ENCODE measurements around the gene CBLN2. TPM values are rescaled to one million over a fixed set of nuclear protein-coding genes. Genes with fewer than 3 reads are reported as not detected.

CBLN2 gene
- not detected for total RNA-seq (2021; ENCODE audit: unreplicated experiment)
- polyA plus RNA-seq (2012) = not detected in 2 replicates
- not detected for Bru-seq, nascent RNA
- not detected for BruChase-seq, experiment 1, labeled RNA remaining after a 6-hour chase
- not detected for BruChase-seq, experiment 2, labeled RNA remaining after a 2-hour chase
- long read RNA-seq = 0 reads

GRCh38 chr18:72544092-72544886 is at the start of gene CBLN2:
Gene CBLN2, minus strand, starts transcription at chr18:72544342. Its CDS starts 2,182 bp downstream, at chr18:72542160.
- H2AFZ ChIP-seq (ENCODE audit: low read depth, low read length, poor library complexity, severe bottlenecking) = no peak within 1 kb of the TSS
- no peak within 1 kb of the TSS for H3K4me3 ChIP-seq (replicated peaks in 1 of 2; ENCODE audit: low read depth in 1 of 2, low read length in 2 of 2)
- H4K20me1 ChIP-seq (ENCODE audit: insufficient read depth) = no peaks in the 10 kb centered on the region
- DNase-seq (ENCODE audit: low read depth, low spot score) = no peak
- H3K36me3 ChIP-seq (ENCODE audit: control insufficient read depth in 1 of 2, insufficient read depth in 2 of 2, low read length in 2 of 2) = no peaks in the 10 kb centered on the region
- ATAC-seq = no peak
- no peak within 1 kb of the TSS for H3K9ac ChIP-seq (ENCODE audit: low read length)
- no peaks in the 10 kb centered on the region for H3K4me1 ChIP-seq (ENCODE audit: control insufficient read depth in 1 of 2, insufficient read depth in 2 of 2, low read length in 2 of 2)
- H3K9me2 ChIP-seq (ENCODE audit: insufficient read depth) = no peaks in the 10 kb centered on the region
- ChIA-PET RAD21 (ENCODE audit: low non-redundant PET in 1 of 2, low total read pairs in 2 of 2, uncharacterized antibody in 2 of 2, unreplicated experiment in 2 of 2) (interaction anchor here in 1 of 2 experiments (0.7 kb wide), 1 partner anchor 75 kb away, joined by 8 read pairs; no protein-coding TSS in a partner anchor), POLR2A (no interaction called here), CTCF (no interaction called here)
- H3K9me3 ChIP-seq (ENCODE audit: control insufficient read depth in 1 of 2, insufficient read depth in 1 of 2, low read depth in 1 of 2, low read length in 2 of 2) = peaks cover 3 to 12% of the 10 kb centered on the region in 2 experiments; a peak in 2 of 4 replicates
- intact Hi-C loops (cut with micrococcal nuclease) = no loop called here
- no peak within 1 kb of the TSS for H3K4me2 ChIP-seq (ENCODE audit: low read length)
- no TSS peak for BruUV-seq (replicated peaks)
- TF ChIP-seq RAD21 (IDR thresholded peaks at IDR 0.05; ENCODE audit: low read depth) = no peak
- no peak for TF ChIP-seq JUND (IDR thresholded peaks at IDR 0.05)
- TF ChIP-seq ZBTB33 (IDR thresholded peaks at IDR 0.05; ENCODE audit: extremely low read depth, insufficient replicate concordance, low read length) = no peak
- no peak for TF ChIP-seq SP1 (IDR thresholded peaks at IDR 0.05; ENCODE audit: low read depth)
- no peak for TF ChIP-seq CBX3 (IDR thresholded peaks at IDR 0.05; ENCODE audit: low read depth)
- no peak for TF ChIP-seq POLR2A (IDR thresholded peaks at IDR 0.05; ENCODE audit: borderline replicate concordance, extremely low read depth, insufficient read depth, insufficient read length)
- no peaks in the 10 kb centered on the region for H3K79me2 ChIP-seq (ENCODE audit: insufficient read depth, low read length)
- no peak within 1 kb of the TSS for H3K27ac ChIP-seq (ENCODE audit: low read depth, low read length)
- no peaks in the 10 kb centered on the region for H3K27me3 ChIP-seq (ENCODE audit: insufficient read depth, low read length)

- H3K27ac ChIP-seq (ENCODE audit: low read depth, low read length) = no peak overlapping the region
- DNase-seq (ENCODE audit: low read depth, low spot score) = no peak
- intact Hi-C loops (cut with micrococcal nuclease) = no loop called here
- POLR2A ChIA-PET = no interaction called here
- no peak overlapping the region for H3K4me2 ChIP-seq (ENCODE audit: low read length)
- H3K27me3 ChIP-seq (ENCODE audit: insufficient read depth, low read length) = no peaks in the 10 kb centered on the region
- no peak overlapping the region for H3K9ac ChIP-seq (ENCODE audit: low read length)
- no peaks in the 10 kb centered on the region for H4K20me1 ChIP-seq (ENCODE audit: insufficient read depth)
- no peaks in the 10 kb centered on the region for H3K36me3 ChIP-seq (ENCODE audit: control insufficient read depth in 1 of 2, insufficient read depth in 2 of 2, low read length in 2 of 2)
- CTCF ChIA-PET = no interaction called here
- no peak overlapping the region for H2AFZ ChIP-seq (ENCODE audit: low read depth, low read length, poor library complexity, severe bottlenecking)
- H3K9me3 ChIP-seq (ENCODE audit: control insufficient read depth in 1 of 2, insufficient read depth in 1 of 2, low read depth in 1 of 2, low read length in 2 of 2) = peaks cover 5 to 17% of the 10 kb centered on the region in 2 experiments; a peak in 2 of 4 replicates
- TF ChIP-seq EZH2 (IDR thresholded peaks at IDR 0.05) = no peak
- no peak for TF ChIP-seq POLR2A (IDR thresholded peaks at IDR 0.05; ENCODE audit: borderline replicate concordance, extremely low read depth, insufficient read depth, insufficient read length)
- TF ChIP-seq CBX3 (IDR thresholded peaks at IDR 0.05; ENCODE audit: low read depth) = no peak
- no peak for TF ChIP-seq ATF3 (IDR thresholded peaks at IDR 0.05)
- no peak overlapping the region for H3K4me3 ChIP-seq (replicated peaks in 1 of 2; ENCODE audit: low read depth in 1 of 2, low read length in 2 of 2)
- no peaks in the 10 kb centered on the region for H3K79me2 ChIP-seq (ENCODE audit: insufficient read depth, low read length)
- no peak for ATAC-seq
- no peaks in the 10 kb centered on the region for H3K4me1 ChIP-seq (ENCODE audit: control insufficient read depth in 1 of 2, insufficient read depth in 2 of 2, low read length in 2 of 2)
- H3K9me2 ChIP-seq (ENCODE audit: insufficient read depth) = no peaks in the 10 kb centered on the region
- RAD21 ChIA-PET (ENCODE audit: low non-redundant PET in 1 of 2, low total read pairs in 2 of 2, uncharacterized antibody in 2 of 2, unreplicated experiment in 2 of 2) = no interaction called here
- no TSS peak for BruUV-seq (replicated peaks)
These were observed 44.2 kb upstream of the CBLN2 start for GRCh38 chr18:72588360-72588759.
